A549 (cell line): ENCODE data around the gene HAO2.

Experiments used
- POLR2A ChIP-seq: IDR thresholded peaks from 2 replicates; pipeline ENCODE4 v1.6.1; 2012; ENCODE audit warnings: mild to moderate bottlenecking, low read length
- SMC3 ChIP-seq: fragments of >200 bp; sonication (Bioruptor Twin); formaldehyde crosslinking; IDR thresholded peaks from 3 replicates; pipeline ENCODE4 v1.6.1; 2018; ENCODE audit warnings: inconsistent platforms
- TF ChIP-seq, protein P1 (sequence below): fragments of >200 bp; sonication (Bioruptor Twin); formaldehyde crosslinking; IDR thresholded peaks from 3 replicates; pipeline ENCODE4 v1.5.1; 2016

GRCh38 chr1:119396982-119397381 lies 28.4 kb downstream of the HAO2 start:
- TF ChIP-seq SMC3 (no peak), POLR2A (no peak)
- TF ChIP-seq, protein P1, sequence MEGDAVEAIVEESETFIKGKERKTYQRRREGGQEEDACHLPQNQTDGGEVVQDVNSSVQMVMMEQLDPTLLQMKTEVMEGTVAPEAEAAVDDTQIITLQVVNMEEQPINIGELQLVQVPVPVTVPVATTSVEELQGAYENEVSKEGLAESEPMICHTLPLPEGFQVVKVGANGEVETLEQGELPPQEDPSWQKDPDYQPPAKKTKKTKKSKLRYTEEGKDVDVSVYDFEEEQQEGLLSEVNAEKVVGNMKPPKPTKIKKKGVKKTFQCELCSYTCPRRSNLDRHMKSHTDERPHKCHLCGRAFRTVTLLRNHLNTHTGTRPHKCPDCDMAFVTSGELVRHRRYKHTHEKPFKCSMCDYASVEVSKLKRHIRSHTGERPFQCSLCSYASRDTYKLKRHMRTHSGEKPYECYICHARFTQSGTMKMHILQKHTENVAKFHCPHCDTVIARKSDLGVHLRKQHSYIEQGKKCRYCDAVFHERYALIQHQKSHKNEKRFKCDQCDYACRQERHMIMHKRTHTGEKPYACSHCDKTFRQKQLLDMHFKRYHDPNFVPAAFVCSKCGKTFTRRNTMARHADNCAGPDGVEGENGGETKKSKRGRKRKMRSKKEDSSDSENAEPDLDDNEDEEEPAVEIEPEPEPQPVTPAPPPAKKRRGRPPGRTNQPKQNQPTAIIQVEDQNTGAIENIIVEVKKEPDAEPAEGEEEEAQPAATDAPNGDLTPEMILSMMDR, result no peak
